GM23338 (cell line): ENCODE data around the gene ZBTB40. TPM values are rescaled to one million over a fixed set of nuclear protein-coding genes. Genes with fewer than 3 reads are reported as not detected.

Experiments
- CREB1 ChIP-seq: fragments of 250-450 bp; sonication (Bioruptor Pico); IDR thresholded peaks from 2 replicates; pipeline ENCODE4 v1.5.0; 2020; ENCODE audit warnings: low read depth, mild to moderate bottlenecking, moderate library complexity
- CTCF ChIP-seq, 2 experiments: fragments of 200-600 bp in 1 of 2; sonication (generic) in 1 of 2; conservative IDR thresholded peaks; 2 replicates each; pipeline versions ENCODE4 v1.5.1 to v1.6.1; 2016 to 2017; ENCODE audit warnings: antibody characterized with exemption in 2 of 2, low read depth in 2 of 2, mild to moderate bottlenecking in 2 of 2, moderate library complexity in 1 of 2
- EZH2 ChIP-seq: fragments of 200-600 bp; sonication (generic); IDR thresholded peaks from one replicate; pipeline ENCODE4 v1.8.0; 2017; ENCODE audit warnings: antibody characterized with exemption, mild to moderate bottlenecking, low read depth; ENCODE audit not compliant: unreplicated experiment
- EZH2phosphoT487 ChIP-seq: fragments of 200-600 bp; sonication (generic); IDR thresholded peaks from one replicate; pipeline ENCODE4 v1.8.1; 2018; ENCODE audit warnings: antibody characterized with exemption; ENCODE audit not compliant: unreplicated experiment
- JUNB ChIP-seq: IDR thresholded peaks from one replicate; pipeline ENCODE4 v1.6.1; 2016; ENCODE audit warnings: antibody characterized with exemption; ENCODE audit not compliant: unreplicated experiment
- POLR2AphosphoS5 ChIP-seq: IDR thresholded peaks from 2 replicates; pipeline ENCODE4 v1.6.1; 2016; ENCODE audit warnings: antibody characterized with exemption, low read depth
- REST ChIP-seq: IDR thresholded peaks from one replicate; pipeline ENCODE4 v1.6.1; 2018; ENCODE audit warnings: antibody characterized with exemption; ENCODE audit not compliant: unreplicated experiment
- STAT1 ChIP-seq: IDR thresholded peaks from one replicate; pipeline ENCODE4 v1.6.1; 2016; ENCODE audit warnings: antibody characterized with exemption; ENCODE audit not compliant: unreplicated experiment
- ZNF114 ChIP-seq: fragments of 250-450 bp; sonication (Bioruptor Pico); IDR thresholded peaks from 2 replicates; pipeline ENCODE4 v1.5.0; 2020; ENCODE audit warnings: mild to moderate bottlenecking, moderate library complexity
- ZNF331 ChIP-seq: fragments of 250-450 bp; sonication (Bioruptor Pico); IDR thresholded peaks from 2 replicates; pipeline ENCODE4 v1.5.0; 2020; ENCODE audit warnings: low read depth, mild to moderate bottlenecking, moderate library complexity
- polyA plus RNA-seq: library from polyadenylated mRNA; unstranded; fragments of >200 nt; fragmentation: Nextera tagmentation; extraction: Ambion mirVana; gene quantifications from 2 replicates; pipeline ENCODE4 v1.2.1, GENCODE V29; 2016
- total RNA-seq: library from RNA; depleted of rRNA; stranded (reverse); fragments of >200 nt; shearing (Covaris generic); gene quantifications from 2 replicates; pipeline ENCODE4 v1.2.3, GENCODE V29; 2014
- TF ChIP-seq, protein P1 (sequence below): fragments of 250-450 bp; sonication (Bioruptor Pico); IDR thresholded peaks from 2 replicates; pipeline ENCODE4 v1.5.0; 2020; ENCODE audit warnings: mild to moderate bottlenecking, moderate library complexity

ZBTB40 gene
- total and polyA plus RNA-seq, 2 experiments from 2014 or later: 3.1 to 22.7 TPM

- TF ChIP-seq, protein P1, sequence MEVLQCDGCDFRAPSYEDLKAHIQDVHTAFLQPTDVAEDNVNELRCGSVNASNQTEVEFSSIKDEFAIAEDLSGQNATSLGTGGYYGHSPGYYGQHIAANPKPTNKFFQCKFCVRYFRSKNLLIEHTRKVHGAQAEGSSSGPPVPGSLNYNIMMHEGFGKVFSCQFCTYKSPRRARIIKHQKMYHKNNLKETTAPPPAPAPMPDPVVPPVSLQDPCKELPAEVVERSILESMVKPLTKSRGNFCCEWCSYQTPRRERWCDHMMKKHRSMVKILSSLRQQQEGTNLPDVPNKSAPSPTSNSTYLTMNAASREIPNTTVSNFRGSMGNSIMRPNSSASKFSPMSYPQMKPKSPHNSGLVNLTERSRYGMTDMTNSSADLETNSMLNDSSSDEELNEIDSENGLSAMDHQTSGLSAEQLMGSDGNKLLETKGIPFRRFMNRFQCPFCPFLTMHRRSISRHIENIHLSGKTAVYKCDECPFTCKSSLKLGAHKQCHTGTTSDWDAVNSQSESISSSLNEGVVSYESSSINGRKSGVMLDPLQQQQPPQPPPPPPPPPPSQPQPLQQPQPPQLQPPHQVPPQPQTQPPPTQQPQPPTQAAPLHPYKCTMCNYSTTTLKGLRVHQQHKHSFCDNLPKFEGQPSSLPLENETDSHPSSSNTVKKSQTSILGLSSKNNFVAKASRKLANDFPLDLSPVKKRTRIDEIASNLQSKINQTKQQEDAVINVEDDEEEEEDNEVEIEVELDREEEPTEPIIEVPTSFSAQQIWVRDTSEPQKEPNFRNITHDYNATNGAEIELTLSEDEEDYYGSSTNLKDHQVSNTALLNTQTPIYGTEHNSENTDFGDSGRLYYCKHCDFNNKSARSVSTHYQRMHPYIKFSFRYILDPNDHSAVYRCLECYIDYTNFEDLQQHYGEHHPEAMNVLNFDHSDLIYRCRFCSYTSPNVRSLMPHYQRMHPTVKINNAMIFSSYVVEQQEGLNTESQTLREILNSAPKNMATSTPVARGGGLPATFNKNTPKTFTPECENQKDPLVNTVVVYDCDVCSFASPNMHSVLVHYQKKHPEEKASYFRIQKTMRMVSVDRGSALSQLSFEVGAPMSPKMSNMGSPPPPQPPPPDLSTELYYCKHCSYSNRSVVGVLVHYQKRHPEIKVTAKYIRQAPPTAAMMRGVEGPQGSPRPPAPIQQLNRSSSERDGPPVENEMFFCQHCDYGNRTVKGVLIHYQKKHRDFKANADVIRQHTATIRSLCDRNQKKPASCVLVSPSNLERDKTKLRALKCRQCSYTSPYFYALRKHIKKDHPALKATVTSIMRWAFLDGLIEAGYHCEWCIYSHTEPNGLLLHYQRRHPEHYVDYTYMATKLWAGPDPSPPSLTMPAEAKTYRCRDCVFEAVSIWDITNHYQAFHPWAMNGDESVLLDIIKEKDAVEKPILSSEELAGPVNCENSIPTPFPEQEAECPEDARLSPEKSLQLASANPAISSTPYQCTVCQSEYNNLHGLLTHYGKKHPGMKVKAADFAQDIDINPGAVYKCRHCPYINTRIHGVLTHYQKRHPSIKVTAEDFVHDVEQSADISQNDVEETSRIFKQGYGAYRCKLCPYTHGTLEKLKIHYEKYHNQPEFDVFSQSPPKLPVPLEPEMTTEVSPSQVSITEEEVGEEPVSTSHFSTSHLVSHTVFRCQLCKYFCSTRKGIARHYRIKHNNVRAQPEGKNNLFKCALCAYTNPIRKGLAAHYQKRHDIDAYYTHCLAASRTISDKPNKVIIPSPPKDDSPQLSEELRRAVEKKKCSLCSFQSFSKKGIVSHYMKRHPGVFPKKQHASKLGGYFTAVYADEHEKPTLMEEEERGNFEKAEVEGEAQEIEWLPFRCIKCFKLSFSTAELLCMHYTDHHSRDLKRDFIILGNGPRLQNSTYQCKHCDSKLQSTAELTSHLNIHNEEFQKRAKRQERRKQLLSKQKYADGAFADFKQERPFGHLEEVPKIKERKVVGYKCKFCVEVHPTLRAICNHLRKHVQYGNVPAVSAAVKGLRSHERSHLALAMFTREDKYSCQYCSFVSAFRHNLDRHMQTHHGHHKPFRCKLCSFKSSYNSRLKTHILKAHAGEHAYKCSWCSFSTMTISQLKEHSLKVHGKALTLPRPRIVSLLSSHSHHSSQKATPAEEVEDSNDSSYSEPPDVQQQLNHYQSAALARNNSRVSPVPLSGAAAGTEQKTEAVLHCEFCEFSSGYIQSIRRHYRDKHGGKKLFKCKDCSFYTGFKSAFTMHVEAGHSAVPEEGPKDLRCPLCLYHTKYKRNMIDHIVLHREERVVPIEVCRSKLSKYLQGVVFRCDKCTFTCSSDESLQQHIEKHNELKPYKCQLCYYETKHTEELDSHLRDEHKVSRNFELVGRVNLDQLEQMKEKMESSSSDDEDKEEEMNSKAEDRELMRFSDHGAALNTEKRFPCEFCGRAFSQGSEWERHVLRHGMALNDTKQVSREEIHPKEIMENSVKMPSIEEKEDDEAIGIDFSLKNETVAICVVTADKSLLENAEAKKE (CRISPR knock-in tag): no peak
- TF ChIP-seq POLR2AphosphoS5 (no peak), STAT1 (no peak), ZNF114 (CRISPR knock-in tag) (no peak), EZH2phosphoT487 (no peak), EZH2 (no peak), ZNF331 (CRISPR knock-in tag) (no peak), CREB1 (CRISPR knock-in tag) (no peak), REST (no peak), CTCF (conservative IDR thresholded peaks at IDR 0.05; ENCODE audit: low read depth in 2 of 2) (no peak), JUNB (no peak)
Observed at GRCh38 chr1:22434717-22435116, 16.9 kb upstream of the ZBTB40 start (continued).
